OCI-LY7 (cell line): ENCODE measurements around the gene KIFC3.

Source experiments
- EZH2phosphoT487 ChIP-seq: fragments of 200-600 bp; sonication (generic); IDR thresholded peaks from 2 replicates; pipeline ENCODE4 v1.6.1; 2018; ENCODE audit warnings: low read depth, borderline replicate concordance, mild to moderate bottlenecking, mixed run types, antibody characterized with exemption, low read length, moderate library complexity, mixed read lengths
- TF ChIP-seq, protein P1 (sequence below): fragments of 200-600 bp; sonication (generic); conservative IDR thresholded peaks from 2 replicates; pipeline ENCODE4 v1.5.1; 2014; ENCODE audit warnings: mild to moderate bottlenecking, antibody characterized with exemption, low read length, moderate library complexity, mixed read lengths

DNA sequence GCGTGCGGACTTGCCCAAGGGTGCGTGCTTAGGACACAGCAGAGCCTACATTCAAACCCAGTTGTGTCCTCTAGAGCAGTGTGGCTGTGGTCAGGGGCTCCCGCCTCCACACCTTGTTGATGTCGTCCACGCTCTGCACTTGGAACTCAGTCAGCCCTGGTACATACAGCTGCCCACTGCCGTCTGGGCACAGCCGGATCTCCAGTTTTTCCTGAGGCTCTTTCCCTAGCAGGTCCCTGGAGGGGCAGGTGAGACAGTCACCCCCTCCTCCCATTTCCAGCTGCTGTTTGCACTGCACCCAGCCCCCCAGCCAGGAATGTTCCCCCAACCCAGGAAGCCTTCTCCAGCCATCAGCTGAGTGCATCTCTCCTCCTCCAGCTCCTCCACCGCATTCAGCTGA is 41.0 kb downstream of the KIFC3 start:
- TF ChIP-seq, protein P1, sequence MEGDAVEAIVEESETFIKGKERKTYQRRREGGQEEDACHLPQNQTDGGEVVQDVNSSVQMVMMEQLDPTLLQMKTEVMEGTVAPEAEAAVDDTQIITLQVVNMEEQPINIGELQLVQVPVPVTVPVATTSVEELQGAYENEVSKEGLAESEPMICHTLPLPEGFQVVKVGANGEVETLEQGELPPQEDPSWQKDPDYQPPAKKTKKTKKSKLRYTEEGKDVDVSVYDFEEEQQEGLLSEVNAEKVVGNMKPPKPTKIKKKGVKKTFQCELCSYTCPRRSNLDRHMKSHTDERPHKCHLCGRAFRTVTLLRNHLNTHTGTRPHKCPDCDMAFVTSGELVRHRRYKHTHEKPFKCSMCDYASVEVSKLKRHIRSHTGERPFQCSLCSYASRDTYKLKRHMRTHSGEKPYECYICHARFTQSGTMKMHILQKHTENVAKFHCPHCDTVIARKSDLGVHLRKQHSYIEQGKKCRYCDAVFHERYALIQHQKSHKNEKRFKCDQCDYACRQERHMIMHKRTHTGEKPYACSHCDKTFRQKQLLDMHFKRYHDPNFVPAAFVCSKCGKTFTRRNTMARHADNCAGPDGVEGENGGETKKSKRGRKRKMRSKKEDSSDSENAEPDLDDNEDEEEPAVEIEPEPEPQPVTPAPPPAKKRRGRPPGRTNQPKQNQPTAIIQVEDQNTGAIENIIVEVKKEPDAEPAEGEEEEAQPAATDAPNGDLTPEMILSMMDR = no peak
- TF ChIP-seq EZH2phosphoT487 = no peak
